Tibial nerve (tissue), 4 donors: Measurements from ENCODE around the gene FAM221B. TPM values are rescaled to one million over a fixed set of nuclear protein-coding genes. Genes with fewer than 3 reads are reported as not detected.

Source experiments
- DNase-seq, 2 donors: peaks; one replicate each; pipeline ENCODE4 v3.0.0-alpha.2; 2019; ENCODE audit warnings: low spot score in 2 of 2
- H3K27ac ChIP-seq, 4 donors: fragments of 200-600 bp; sonication (generic) in 3 of 4; one replicate each; pipeline ENCODE4 v1.5.1; 2017 to 2019; ENCODE audit warnings: mild to moderate bottlenecking in 1 of 4
- H3K27me3 ChIP-seq, 2 donors: fragments of 200-600 bp; sonication (generic) in 1 of 2; one replicate each; pipeline versions ENCODE4 v1.5.1 to v1.6.0; 2017 to 2019
- H3K36me3 ChIP-seq, 3 donors: fragments of 200-600 bp; sonication (generic); one replicate each; pipeline ENCODE4 v1.5.1; 2018 to 2019
- H3K4me1 ChIP-seq, 4 donors: fragments of 200-600 bp; sonication (generic) in 3 of 4; one replicate each; pipeline ENCODE4 v1.5.1; 2017 to 2019
- H3K4me3 ChIP-seq, 4 donors: fragments of 200-600 bp; sonication (generic) in 3 of 4; one replicate each; pipeline ENCODE4 v1.5.1; 2017 to 2019; ENCODE audit warnings: mild to moderate bottlenecking in 1 of 4, moderate library complexity in 1 of 4
- H3K9me3 ChIP-seq, 4 donors: fragments of 200-600 bp; sonication (generic) in 3 of 4; one replicate each; pipeline ENCODE4 v1.5.1; 2017 to 2019
- CTCF ChIP-seq, 5 experiments: fragments of 200-600 bp in 3 of 5; fragments of 450-650 bp in 2 of 5; sonication (generic) in 3 of 5; IDR thresholded peaks; one replicate each; pipeline ENCODE4 v1.5.1; 2016 to 2019; ENCODE audit warnings: antibody characterized with exemption in 5 of 5, mild to moderate bottlenecking in 3 of 5, moderate library complexity in 2 of 5
- EP300 ChIP-seq, 2 donors: sonication (generic); formaldehyde crosslinking; IDR thresholded peaks; one replicate each; pipeline ENCODE4 v1.6.1; 2017; ENCODE audit warnings: antibody characterized with exemption in 2 of 2, mild to moderate bottlenecking in 1 of 2
- POLR2A ChIP-seq, 2 donors: fragments of 450-650 bp; IDR thresholded peaks; one replicate each; pipeline ENCODE4 v1.6.1; 2017; ENCODE audit warnings: antibody characterized with exemption in 2 of 2, mild to moderate bottlenecking in 2 of 2, moderate library complexity in 2 of 2
- WGBS, 2 donors: methylation state at CpG; one replicate each; pipeline ENCODE4 v1.1.5; 2018; 5-methylcytosine and 5-hydroxymethylcytosine counted together
- total RNA-seq, 4 donors: library from RNA; depleted of rRNA; stranded (reverse); fragments of >200 nt; gene quantifications; one replicate each; pipeline ENCODE4 v1.1.0, GENCODE V29; 2016

The FAM221B gene
- total RNA-seq, 4 donors from 2014 or later: not detected

- 90 to 91% methylated on average over 2 of the region's 2 CpGs for WGBS, 2 donors
- Histone ChIP-seq H3K27ac (no peak overlapping the region), H3K4me3 (no peak overlapping the region), H3K4me1 (peaks cover 0 to 7% (median 0%) of the 10 kb centered on the region in 4 donors), H3K27me3 (no peaks in the 10 kb centered on the region), H3K9me3 (no peaks in the 10 kb centered on the region), H3K36me3 (peaks cover 0 to 49% (median 0%) of the 10 kb centered on the region in 3 donors)
- DNase-seq: no peak
- TF ChIP-seq CTCF (IDR thresholded peaks at IDR 0.05) (no peak), POLR2A (IDR thresholded peaks at IDR 0.05) (no peak), EP300 (IDR thresholded peaks at IDR 0.05) (no peak)
Observed at GRCh38 chr9:35852267-35852815, 23.8 kb upstream of the FAM221B start.

- peaks cover 0 to 42% (median 0%) of the 10 kb centered on the region in 3 donors for H3K36me3 ChIP-seq
- TF ChIP-seq CTCF (IDR thresholded peaks at IDR 0.05) (no peak), EP300 (IDR thresholded peaks at IDR 0.05) (no peak), POLR2A (IDR thresholded peaks at IDR 0.05) (no peak)
- WGBS, 2 donors: 60 to 76% methylated on average over 4 of the region's 4 CpGs
- no peak overlapping the region for H3K4me3 ChIP-seq
- no peaks in the 10 kb centered on the region for H3K9me3 ChIP-seq
- H3K27me3 ChIP-seq: no peaks in the 10 kb centered on the region
- DNase-seq: no peak
- H3K4me1 ChIP-seq: peaks cover 0 to 36% (median 20%) of the 10 kb centered on the region in 4 donors
- no peak overlapping the region for H3K27ac ChIP-seq
Observed at GRCh38 chr9:35847792-35848572, 19.4 kb upstream of the FAM221B start.

GRCh38 chr9:35845824-35846771 lies 17.6 kb upstream of the FAM221B start:
- H3K9me3 ChIP-seq: no peaks in the 10 kb centered on the region
- no peak for TF ChIP-seq EP300 (IDR thresholded peaks at IDR 0.05)
- TF ChIP-seq POLR2A (IDR thresholded peaks at IDR 0.05): no peak
- TF ChIP-seq CTCF (IDR thresholded peaks at IDR 0.05): no peak
- no peak for DNase-seq
- peak overlapping the region in 1 of 4 donors; percentile 53 for H3K27ac ChIP-seq
- peaks cover 0 to 46% (median 20%) of the 10 kb centered on the region in 4 donors for H3K4me1 ChIP-seq
- no peak overlapping the region for H3K4me3 ChIP-seq
- WGBS, 2 donors: 66 to 73% methylated on average over 50 to 52 of the region's 53 CpGs
- H3K27me3 ChIP-seq: no peaks in the 10 kb centered on the region
- peaks cover 0 to 54% (median 0%) of the 10 kb centered on the region in 3 donors for H3K36me3 ChIP-seq

- WGBS, 2 donors: 29 to 33% methylated on average over 7 of the region's 7 CpGs
- H3K36me3 ChIP-seq: peaks cover 0 to 53% (median 0%) of the 10 kb centered on the region in 3 donors
- no peaks in the 10 kb centered on the region for H3K9me3 ChIP-seq
- peaks cover 0 to 42% (median 20%) of the 10 kb centered on the region in 4 donors for H3K4me1 ChIP-seq
- no peaks in the 10 kb centered on the region for H3K27me3 ChIP-seq
- no peak overlapping the region for H3K4me3 ChIP-seq
- peak overlapping the region in 3 of 4 donors; percentile 29 to 53 (median 33) for H3K27ac ChIP-seq
- peak in 1 of 2 donors; percentile 59 for DNase-seq
- TF ChIP-seq CTCF (IDR thresholded peaks at IDR 0.05) (no peak), EP300 (IDR thresholded peaks at IDR 0.05) (peak in 1 of 2 donors; percentile 69)
Observed at GRCh38 chr9:35844628-35845270, 16.2 kb upstream of the FAM221B start.
